HFFc6 (cell line): Measurements from ENCODE around the gene DDX10. TPM values are rescaled to one million over a fixed set of nuclear protein-coding genes. Genes with fewer than 3 reads are reported as not detected.

Experiments used
- DNase-seq: peaks from one replicate; pipeline ENCODE4 v3.0.0-alpha.2; 2018
- H3K27ac Mint-ChIP-seq: 2 replicates; pipeline ENCODE4 v1.8.0; 2020; ENCODE audit warnings: mild to moderate bottlenecking, mixed read lengths
- H3K27me3 Mint-ChIP-seq: 2 replicates; pipeline ENCODE4 v1.8.0; 2021; ENCODE audit warnings: mild to moderate bottlenecking, moderate library complexity, mixed read lengths; ENCODE audit not compliant: insufficient read depth
- H3K36me3 Mint-ChIP-seq: 2 replicates; pipeline ENCODE4 v1.8.0; 2021; ENCODE audit warnings: low read depth, mixed read lengths
- H3K4me1 Mint-ChIP-seq: 2 replicates; pipeline ENCODE4 v1.8.0; 2020; ENCODE audit warnings: low read depth, mixed read lengths
- H3K4me3 Mint-ChIP-seq: 2 replicates; pipeline ENCODE4 v1.8.0; 2020; ENCODE audit warnings: mild to moderate bottlenecking, moderate library complexity, mixed read lengths
- H3K9me3 Mint-ChIP-seq: 2 replicates; pipeline ENCODE4 v1.8.0; 2020; ENCODE audit warnings: mild to moderate bottlenecking, mixed read lengths
- total RNA-seq, 6 experiments: library from RNA; stranded (reverse); fragmentation: NEBNext Ultra II Directional; extraction: Animal tissue kit (Norgen Biotek cat#: 25700); gene quantifications; 2 replicates in 1 of 6; 3 replicates in 5 of 6; pipeline ENCODE4 v1.2.3, GENCODE V29; 2021
- TF ChIP-seq, protein P1 (sequence below): fragments of 200-600 bp; sonication (generic); IDR thresholded peaks from 2 replicates; pipeline ENCODE4 v1.5.0; 2021; ENCODE audit warnings: antibody characterized with exemption, mild to moderate bottlenecking

DDX10 gene
- total RNA-seq, 6 experiments from 2014 or later = 24.5 to 45.5 (median 33.5) TPM

DNA sequence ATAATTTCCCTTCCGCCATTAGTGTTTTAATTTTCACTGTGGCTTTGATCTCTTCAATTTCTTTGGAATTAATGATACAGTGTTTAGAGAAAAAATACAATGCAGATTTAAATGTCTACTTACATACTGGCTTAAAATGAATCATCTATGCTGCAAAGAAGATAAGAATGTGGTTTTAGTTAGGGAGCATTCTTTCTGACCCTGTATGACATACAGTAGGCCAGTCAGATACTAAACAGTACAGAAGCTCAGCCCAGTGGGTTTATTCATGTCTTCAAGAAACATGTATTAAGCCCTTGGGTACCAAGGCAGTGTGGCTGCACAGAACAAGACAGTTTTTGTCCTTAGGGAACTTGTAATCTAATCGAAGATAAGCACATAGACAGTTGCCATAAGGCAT is 268.8 kb downstream of the DDX10 start:
- Mint-ChIP-seq H3K27me3 (peaks cover 1% of the 10 kb centered on the region; the same call in 1 of the 2 replicates), H3K4me3 (peak overlapping the region; percentile 58), H3K27ac (peak overlapping the region; percentile 71), H3K9me3 (no peaks in the 10 kb centered on the region), H3K4me1 (peaks cover 78% of the 10 kb centered on the region), H3K36me3 (peaks cover 46% of the 10 kb centered on the region)
- DNase-seq = peak; percentile 55
- TF ChIP-seq, protein P1, sequence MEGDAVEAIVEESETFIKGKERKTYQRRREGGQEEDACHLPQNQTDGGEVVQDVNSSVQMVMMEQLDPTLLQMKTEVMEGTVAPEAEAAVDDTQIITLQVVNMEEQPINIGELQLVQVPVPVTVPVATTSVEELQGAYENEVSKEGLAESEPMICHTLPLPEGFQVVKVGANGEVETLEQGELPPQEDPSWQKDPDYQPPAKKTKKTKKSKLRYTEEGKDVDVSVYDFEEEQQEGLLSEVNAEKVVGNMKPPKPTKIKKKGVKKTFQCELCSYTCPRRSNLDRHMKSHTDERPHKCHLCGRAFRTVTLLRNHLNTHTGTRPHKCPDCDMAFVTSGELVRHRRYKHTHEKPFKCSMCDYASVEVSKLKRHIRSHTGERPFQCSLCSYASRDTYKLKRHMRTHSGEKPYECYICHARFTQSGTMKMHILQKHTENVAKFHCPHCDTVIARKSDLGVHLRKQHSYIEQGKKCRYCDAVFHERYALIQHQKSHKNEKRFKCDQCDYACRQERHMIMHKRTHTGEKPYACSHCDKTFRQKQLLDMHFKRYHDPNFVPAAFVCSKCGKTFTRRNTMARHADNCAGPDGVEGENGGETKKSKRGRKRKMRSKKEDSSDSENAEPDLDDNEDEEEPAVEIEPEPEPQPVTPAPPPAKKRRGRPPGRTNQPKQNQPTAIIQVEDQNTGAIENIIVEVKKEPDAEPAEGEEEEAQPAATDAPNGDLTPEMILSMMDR = no peak

DNA sequence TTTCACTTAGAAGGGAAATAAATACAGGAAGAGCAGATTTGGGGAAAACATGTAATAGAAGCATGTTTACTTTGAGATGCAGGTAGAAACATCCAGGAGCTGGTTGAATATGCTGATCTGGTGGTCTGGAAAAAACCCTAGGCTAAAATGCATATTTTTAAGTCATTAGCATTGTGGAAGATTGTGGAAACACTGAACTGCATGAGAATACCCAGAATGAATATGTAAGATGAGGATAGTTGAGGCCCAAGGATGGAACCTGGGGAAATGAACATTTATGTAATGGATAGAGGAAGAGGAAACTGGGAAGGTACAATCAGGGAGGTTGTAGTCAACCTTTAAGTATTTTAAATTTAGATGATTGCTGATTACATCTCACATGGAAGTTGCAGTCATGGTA is 269.4 kb downstream of the DDX10 start:
- H3K27ac Mint-ChIP-seq = peak overlapping the region; percentile 71
- H3K4me1 Mint-ChIP-seq = peaks cover 78% of the 10 kb centered on the region
- H3K36me3 Mint-ChIP-seq = peaks cover 46% of the 10 kb centered on the region
- TF ChIP-seq, protein P1 = no peak
- DNase-seq = no peak
- H3K9me3 Mint-ChIP-seq = no peaks in the 10 kb centered on the region
- H3K27me3 Mint-ChIP-seq = no peaks in the 10 kb centered on the region
- H3K4me3 Mint-ChIP-seq = no peak overlapping the region; the same call in 1 of the 2 replicates

DNA sequence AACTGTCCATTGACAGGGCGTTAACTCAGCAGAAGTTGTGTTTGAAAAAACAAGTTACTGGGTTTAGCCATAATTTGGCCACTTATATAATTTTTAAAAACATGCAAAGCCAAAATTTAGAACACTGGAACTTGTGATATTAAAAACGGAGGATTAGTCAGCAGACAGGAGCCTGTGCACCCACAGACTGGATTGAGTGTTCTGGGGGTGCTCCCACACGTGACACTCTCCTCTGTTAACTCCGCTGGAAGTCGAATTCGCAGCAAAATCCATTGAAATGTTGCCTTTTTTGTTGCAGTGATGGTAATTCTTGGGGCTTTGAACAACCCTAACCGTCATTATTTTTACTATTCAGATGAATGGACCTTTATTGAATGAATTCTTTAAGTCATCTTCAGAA is 269.8 kb downstream of the DDX10 start:
- H3K9me3 Mint-ChIP-seq = no peaks in the 10 kb centered on the region

DNA sequence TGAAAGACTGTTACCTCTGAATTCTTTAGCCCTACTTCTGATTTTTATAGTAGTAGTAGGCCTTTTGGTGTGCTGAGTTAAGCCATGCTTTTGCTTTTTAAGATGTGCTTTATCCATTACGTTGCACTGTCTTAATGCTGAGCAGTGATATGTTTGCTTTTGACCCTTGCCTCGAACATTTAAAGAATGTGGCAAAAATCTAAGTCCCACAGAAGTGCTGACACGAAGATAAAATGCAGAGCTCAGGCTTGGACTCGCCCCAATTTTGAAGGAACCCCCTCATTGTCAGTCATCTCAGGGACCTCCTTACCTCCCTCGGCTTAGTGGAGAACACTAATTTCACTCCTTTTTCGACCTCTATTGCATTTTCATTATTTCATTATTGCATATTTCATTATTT is 272.9 kb downstream of the DDX10 start:
- Mint-ChIP-seq H3K4me3 (no peak overlapping the region), H3K4me1 (peaks cover 45% of the 10 kb centered on the region), H3K9me3 (no peaks in the 10 kb centered on the region), H3K36me3 (peaks cover 60% of the 10 kb centered on the region), H3K27ac (no peak overlapping the region), H3K27me3 (no peaks in the 10 kb centered on the region; the same call in 1 of the 2 replicates)
- TF ChIP-seq, protein P1 = no peak
- no peak for DNase-seq

More for the DNA sequence above, 269.8 kb downstream of the DDX10 start:
- Mint-ChIP-seq H3K4me1 (peaks cover 75% of the 10 kb centered on the region), H3K27ac (no peak overlapping the region), H3K36me3 (peaks cover 46% of the 10 kb centered on the region), H3K4me3 (no peak overlapping the region), H3K27me3 (no peaks in the 10 kb centered on the region)
- DNase-seq = no peak
- TF ChIP-seq, protein P1 = no peak

DNA sequence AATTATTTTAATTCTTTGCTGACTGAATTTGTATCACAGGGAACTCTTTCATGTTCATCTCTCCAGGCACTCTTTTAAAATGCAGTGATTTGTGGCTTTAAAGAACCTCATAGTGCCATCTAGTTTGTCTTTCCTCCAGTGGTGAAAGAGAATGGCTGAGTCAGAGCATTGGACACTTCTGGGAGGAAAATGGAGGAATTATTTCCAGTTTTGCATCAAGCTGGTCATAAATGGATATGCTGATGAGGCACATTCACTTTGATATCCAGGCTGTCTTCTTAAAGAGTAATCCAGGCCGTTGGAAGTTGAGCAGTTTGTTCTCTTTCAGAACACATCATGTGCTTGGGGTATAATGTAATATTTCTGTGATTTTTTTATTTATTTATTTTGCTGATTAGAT is 273.7 kb downstream of the DDX10 start:
- H3K27ac Mint-ChIP-seq = no peak overlapping the region
- TF ChIP-seq, protein P1 = no peak
- H3K4me1 Mint-ChIP-seq = peaks cover 36% of the 10 kb centered on the region
- DNase-seq = no peak
- H3K36me3 Mint-ChIP-seq = peaks cover 61% of the 10 kb centered on the region
- no peaks in the 10 kb centered on the region for H3K9me3 Mint-ChIP-seq
- H3K4me3 Mint-ChIP-seq = no peak overlapping the region
- H3K27me3 Mint-ChIP-seq = no peaks in the 10 kb centered on the region; the same call in 1 of the 2 replicates

DNA sequence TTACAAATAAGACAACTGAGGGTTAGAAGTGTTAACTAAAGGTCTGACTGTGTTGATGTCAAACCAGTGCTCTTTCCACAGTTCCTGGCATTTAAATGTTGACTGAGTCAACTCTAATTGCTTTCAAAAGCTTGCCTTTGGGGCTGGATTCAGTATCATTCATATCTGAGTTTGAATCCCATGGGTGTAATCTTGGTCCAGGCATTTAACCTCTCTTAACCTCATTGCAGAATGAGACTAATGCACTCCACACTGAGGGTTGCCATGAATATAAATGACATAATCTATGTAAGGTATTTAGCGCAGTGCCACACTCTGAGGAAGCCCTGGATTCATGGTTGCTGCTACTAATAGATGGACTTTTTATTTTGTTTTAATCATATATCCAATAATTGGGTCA is 274.3 kb downstream of the DDX10 start:
- no peak overlapping the region for H3K4me3 Mint-ChIP-seq
- H3K27me3 Mint-ChIP-seq = peaks cover 1% of the 10 kb centered on the region; the same call in 1 of the 2 replicates
- H3K36me3 Mint-ChIP-seq = peaks cover 61% of the 10 kb centered on the region
- no peaks in the 10 kb centered on the region for H3K9me3 Mint-ChIP-seq
- TF ChIP-seq, protein P1 = no peak
- no peak for DNase-seq
- H3K4me1 Mint-ChIP-seq = peaks cover 31% of the 10 kb centered on the region
- no peak overlapping the region for H3K27ac Mint-ChIP-seq
